Testis (tissue), 3 donors: ENCODE measurements around the gene DNAH17. TPM values are rescaled to one million over a fixed set of nuclear protein-coding genes. Genes with fewer than 3 reads are reported as not detected.
"Not testable (repeated sequence)": the region's sequence is repeated elsewhere in the genome, so short reads cannot be mapped to it uniquely, and the experiment has no call there.

ENCODE experiments used
- DNase-seq: peaks from one replicate; pipeline ENCODE4 v3.0.0-alpha.2; 2019
- H3K27ac ChIP-seq, 2 donors: fragments of 200-600 bp; sonication (generic); one replicate each; pipeline ENCODE4 v1.5.1; 2019
- H3K27me3 ChIP-seq: fragments of 200-600 bp; sonication (generic); one replicate; pipeline ENCODE4 v1.5.1; 2019
- H3K36me3 ChIP-seq: fragments of 200-600 bp; sonication (generic); one replicate; pipeline ENCODE4 v1.5.1; 2017; ENCODE audit warnings: low read depth; ENCODE audit errors: missing control alignments
- H3K4me1 ChIP-seq: fragments of 200-600 bp; sonication (generic); one replicate; pipeline ENCODE4 v1.5.1; 2019
- H3K4me3 ChIP-seq, 2 donors: fragments of 200-600 bp; sonication (generic); one replicate each; pipeline ENCODE4 v1.5.1; 2017 to 2019
- H3K9me3 ChIP-seq: fragments of 200-600 bp; sonication (generic); one replicate; pipeline ENCODE4 v1.5.1; 2017
- POLR2A ChIP-seq: fragments of 450-650 bp; IDR thresholded peaks from one replicate; pipeline ENCODE4 v1.6.1; 2017; ENCODE audit warnings: antibody characterized with exemption, mild to moderate bottlenecking, moderate library complexity
- WGBS, 2 donors: methylation state at CpG; one replicate each; pipeline ENCODE4 v1.1.5; 2018; 5-methylcytosine and 5-hydroxymethylcytosine counted together
- intact Hi-C: fragments of 100-400 bp; cut with DNase I; formaldehyde crosslinking; loops from one replicate; pipeline ENCODE4 v1.15.1; 2023; ENCODE audit warnings: low total_unique reads
- polyA plus RNA-seq: library from polyadenylated mRNA; stranded (reverse); fragments of 350-450 nt; fragmentation: Illumina TruSeq; extraction: RNeasy Lipid Tissue Mini Kit (QIAGEN cat#74804); gene quantifications from one replicate; pipeline ENCODE4 v1.2.3, GENCODE V29; 2014; ENCODE audit warnings: low read depth, low replicate concordance; ENCODE audit not compliant: insufficient read depth
- total RNA-seq, 2 donors: library from RNA; depleted of rRNA; stranded (reverse); fragments of >200 nt; gene quantifications; one replicate each; pipeline ENCODE4 v1.2.3, GENCODE V29; 2016
- TF ChIP-seq, protein P1 (sequence below), 3 experiments: fragments of 450-650 bp in 2 of 3; fragments of 200-600 bp in 1 of 3; sonication (generic) in 1 of 3; IDR thresholded peaks; one replicate each; pipeline ENCODE4 v1.5.1; 2016 to 2019; ENCODE audit warnings: antibody characterized with exemption in 3 of 3, mild to moderate bottlenecking in 2 of 3, moderate library complexity in 1 of 3

Gene DNAH17
- total and polyA plus RNA-seq, 3 donors from 2014 or later: 38.5 to 93.1 (median 57.6) TPM

DNA sequence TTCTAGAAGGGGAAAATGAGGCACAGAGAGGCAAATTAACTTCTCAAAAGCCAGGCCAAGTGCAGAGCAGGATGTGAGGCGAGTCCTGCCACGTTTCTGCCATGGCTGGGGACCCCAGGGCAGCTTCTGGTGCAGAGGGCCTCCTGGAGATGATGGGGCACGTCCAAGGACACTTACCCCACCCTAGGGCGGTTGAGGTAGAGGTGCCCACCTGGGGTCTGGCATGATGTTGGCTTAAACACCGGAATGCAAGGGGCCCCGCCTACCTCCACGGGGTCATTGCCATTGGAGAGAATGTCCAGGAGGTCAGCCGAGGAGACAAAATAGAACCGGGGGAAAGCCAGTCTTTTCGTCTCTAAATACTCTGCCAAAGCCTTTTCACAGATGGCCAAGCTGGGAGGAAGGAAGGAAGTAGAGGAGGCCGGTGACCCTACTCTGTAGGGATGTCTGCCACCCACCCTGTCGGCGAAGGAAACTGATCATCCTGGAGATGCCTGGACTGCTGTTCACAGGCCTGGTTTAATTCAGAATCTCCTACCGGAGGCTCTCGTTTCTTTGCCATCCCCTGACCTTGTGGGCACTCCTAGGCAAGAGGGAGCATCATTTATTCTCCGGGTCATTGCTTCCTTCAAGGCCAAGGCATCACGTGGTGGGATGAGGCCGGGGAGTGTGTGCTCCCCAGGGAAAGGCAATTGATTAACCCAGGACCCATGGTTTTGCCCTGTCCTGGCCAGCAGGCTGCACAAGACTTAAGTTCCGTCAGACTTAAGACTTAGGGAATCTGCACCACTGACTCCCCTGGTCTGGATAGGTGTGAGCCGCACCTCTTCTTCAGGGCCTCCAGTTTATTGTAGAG lies 70.5 kb downstream of the DNAH17 start:
- WGBS, 2 donors: 71 to 85% methylated on average over 18 to 20 of the region's 20 CpGs
- TF ChIP-seq POLR2A: no peak
- TF ChIP-seq, protein P1, sequence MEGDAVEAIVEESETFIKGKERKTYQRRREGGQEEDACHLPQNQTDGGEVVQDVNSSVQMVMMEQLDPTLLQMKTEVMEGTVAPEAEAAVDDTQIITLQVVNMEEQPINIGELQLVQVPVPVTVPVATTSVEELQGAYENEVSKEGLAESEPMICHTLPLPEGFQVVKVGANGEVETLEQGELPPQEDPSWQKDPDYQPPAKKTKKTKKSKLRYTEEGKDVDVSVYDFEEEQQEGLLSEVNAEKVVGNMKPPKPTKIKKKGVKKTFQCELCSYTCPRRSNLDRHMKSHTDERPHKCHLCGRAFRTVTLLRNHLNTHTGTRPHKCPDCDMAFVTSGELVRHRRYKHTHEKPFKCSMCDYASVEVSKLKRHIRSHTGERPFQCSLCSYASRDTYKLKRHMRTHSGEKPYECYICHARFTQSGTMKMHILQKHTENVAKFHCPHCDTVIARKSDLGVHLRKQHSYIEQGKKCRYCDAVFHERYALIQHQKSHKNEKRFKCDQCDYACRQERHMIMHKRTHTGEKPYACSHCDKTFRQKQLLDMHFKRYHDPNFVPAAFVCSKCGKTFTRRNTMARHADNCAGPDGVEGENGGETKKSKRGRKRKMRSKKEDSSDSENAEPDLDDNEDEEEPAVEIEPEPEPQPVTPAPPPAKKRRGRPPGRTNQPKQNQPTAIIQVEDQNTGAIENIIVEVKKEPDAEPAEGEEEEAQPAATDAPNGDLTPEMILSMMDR (IDR thresholded peaks at IDR 0.05): no peak
- no peak overlapping the region for H3K27ac ChIP-seq
- intact Hi-C loops: no loop called here
- no peaks in the 10 kb centered on the region for H3K4me1 ChIP-seq
- no peaks in the 10 kb centered on the region for H3K36me3 ChIP-seq
- no peaks in the 10 kb centered on the region for H3K9me3 ChIP-seq
- DNase-seq: no peak
- H3K4me3 ChIP-seq: no peak overlapping the region
- no peaks in the 10 kb centered on the region for H3K27me3 ChIP-seq

DNA sequence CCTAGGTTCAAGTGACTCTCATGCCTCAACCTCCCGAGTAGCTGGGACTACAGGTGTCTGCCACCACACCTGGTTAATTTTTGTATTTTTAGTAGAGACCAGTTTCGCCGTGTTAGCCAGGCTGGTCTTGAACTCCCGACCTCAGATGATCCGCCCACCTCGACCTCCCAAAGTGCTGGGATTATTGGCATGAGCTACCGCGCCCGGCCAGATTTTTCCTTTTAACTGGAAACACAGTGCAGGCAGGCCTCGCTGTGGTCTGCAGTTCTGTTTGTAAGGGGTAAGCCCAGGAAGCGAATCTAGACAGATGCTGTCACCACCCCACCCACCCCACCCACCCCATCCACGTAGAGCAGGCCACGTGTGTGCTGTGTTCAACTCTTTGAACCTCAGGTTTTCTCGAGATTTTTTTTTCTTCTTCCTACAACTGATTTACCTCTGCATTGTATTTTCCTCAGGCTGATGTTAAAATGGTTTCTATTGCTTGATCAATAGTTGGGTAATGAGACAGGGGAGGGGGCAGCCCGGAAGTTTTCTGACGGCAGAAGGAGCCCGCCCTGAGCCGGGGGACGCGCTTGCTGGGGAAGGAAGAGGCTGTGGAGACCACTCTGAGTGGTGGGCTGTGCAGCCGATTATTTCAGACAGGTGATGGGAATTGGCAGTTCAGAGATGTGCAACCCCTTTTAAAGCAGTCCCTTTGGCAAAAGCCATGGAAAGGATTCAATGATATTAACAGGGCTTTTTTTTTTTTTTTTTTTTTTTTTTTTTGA lies 72.9 kb downstream of the DNAH17 start:
- H3K36me3 ChIP-seq: no peaks in the 10 kb centered on the region
- DNase-seq: no peak
- H3K4me1 ChIP-seq: no peaks in the 10 kb centered on the region
- H3K27ac ChIP-seq: no peak overlapping the region
- no peak for TF ChIP-seq POLR2A
- TF ChIP-seq, protein P1 (IDR thresholded peaks at IDR 0.05): no peak
- intact Hi-C loops: no loop called here
- WGBS, 2 donors: 89% methylated on average over 21 of the region's 21 CpGs
- no peaks in the 10 kb centered on the region for H3K27me3 ChIP-seq
- no peak overlapping the region for H3K4me3 ChIP-seq
- no peaks in the 10 kb centered on the region for H3K9me3 ChIP-seq

DNA sequence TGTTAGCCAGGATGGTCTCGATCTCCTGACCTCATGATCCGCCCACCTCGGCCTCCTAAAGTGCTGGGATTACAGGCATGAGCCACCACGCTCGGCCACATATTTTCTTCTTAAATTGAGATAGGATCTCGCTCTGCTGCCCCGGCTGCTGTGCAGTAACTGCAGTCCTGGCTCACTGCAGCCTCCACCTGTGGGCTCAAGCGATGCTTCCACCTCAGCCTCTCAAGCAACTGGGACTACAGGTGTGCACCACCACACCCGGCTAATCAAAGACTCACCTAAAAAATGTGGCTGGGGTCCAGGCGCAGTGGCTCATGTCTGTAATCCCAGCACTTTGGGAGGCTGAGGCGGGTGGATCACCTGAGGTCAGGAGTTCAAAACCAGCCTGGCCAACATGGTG lies 73.8 kb downstream of the DNAH17 start:
- H3K27me3 ChIP-seq, H3K27ac ChIP-seq, H3K9me3 ChIP-seq, H3K36me3 ChIP-seq, DNase-seq, H3K4me3 ChIP-seq, intact Hi-C loops, H3K4me1 ChIP-seq: not testable (repeated sequence)
- WGBS, 2 donors: 95 to 98% methylated on average over 8 to 11 of the region's 11 CpGs

DNA sequence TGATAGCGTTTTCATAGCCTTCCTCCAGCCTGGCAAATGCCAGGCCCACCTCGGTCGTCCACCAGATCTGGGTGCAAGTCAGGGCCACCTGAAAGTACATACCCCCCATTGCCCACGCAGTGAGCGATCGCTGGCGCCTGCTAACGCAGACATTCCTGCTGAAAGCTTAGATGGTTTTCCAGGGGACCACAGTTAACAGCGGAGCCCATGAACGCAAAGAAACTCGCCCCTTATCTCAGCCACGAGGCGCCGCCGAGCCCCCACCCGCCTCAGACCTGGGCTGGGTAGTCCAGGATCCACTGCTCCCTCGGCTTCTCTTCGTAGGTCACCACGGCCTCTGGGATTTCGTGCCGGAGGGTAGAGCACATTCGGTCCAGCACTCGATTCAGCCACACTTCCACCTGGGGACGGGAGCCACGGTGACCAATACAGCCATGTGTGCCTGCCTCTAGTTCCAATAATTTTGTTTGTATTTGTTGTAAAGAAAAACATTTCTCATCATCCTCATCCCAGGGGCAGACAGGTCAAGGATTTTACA lies 74.5 kb downstream of the DNAH17 start:
- no peak overlapping the region for H3K4me3 ChIP-seq
- H3K36me3 ChIP-seq: no peaks in the 10 kb centered on the region
- no peaks in the 10 kb centered on the region for H3K9me3 ChIP-seq
- no peaks in the 10 kb centered on the region for H3K4me1 ChIP-seq
- WGBS, 2 donors: 87 to 92% methylated on average over 25 of the region's 25 CpGs
- H3K27me3 ChIP-seq: no peaks in the 10 kb centered on the region
- intact Hi-C loops: no loop called here
- no peak overlapping the region for H3K27ac ChIP-seq
- TF ChIP-seq POLR2A: no peak
- TF ChIP-seq, protein P1 (IDR thresholded peaks at IDR 0.05): no peak
- no peak for DNase-seq
